BLaER1 treated with 17β-estradiol and CSF1 and Interleukin-3, amounts not matched to agents 10 nM and 100 nM (cell line): ENCODE data around the gene CORO1C.

ENCODE experiments used
- H3K27ac ChIP-seq, 11 experiments: shearing (Covaris generic); formaldehyde crosslinking; 2 replicates each; pipeline ENCODE4 v1.8.1; 2022
- H3K27me3 ChIP-seq, 11 experiments: shearing (Covaris generic); formaldehyde crosslinking; 2 replicates each; pipeline ENCODE4 v1.8.1; 2022
- H3K36me3 ChIP-seq, 11 experiments: shearing (Covaris generic); formaldehyde crosslinking; 2 replicates each; pipeline ENCODE4 v1.8.1; 2022
- H3K4me1 ChIP-seq, 10 experiments: shearing (Covaris generic); formaldehyde crosslinking; 2 replicates each; pipeline ENCODE4 v1.8.1; 2022
- H3K4me2 ChIP-seq, 11 experiments: shearing (Covaris generic); formaldehyde crosslinking; 2 replicates each; pipeline ENCODE4 v1.8.1; 2022
- H3K4me3 ChIP-seq, 10 experiments: shearing (Covaris generic); formaldehyde crosslinking; 2 replicates each; pipeline ENCODE4 v1.8.1; 2022
- H3K9ac ChIP-seq, 11 experiments: shearing (Covaris generic); formaldehyde crosslinking; 2 replicates each; pipeline ENCODE4 v1.8.1; 2022
- H3K9me3 ChIP-seq, 11 experiments: shearing (Covaris generic); formaldehyde crosslinking; replicated peaks in 1 of 11; 2 replicates each; pipeline ENCODE4 v1.8.1; 2022
- H4K20me1 ChIP-seq, 11 experiments: shearing (Covaris generic); formaldehyde crosslinking; 2 replicates each; pipeline ENCODE4 v1.8.1; 2022
- Cebpa-rat ChIP-seq, 11 experiments: shearing (Covaris generic); IDR thresholded peaks; 2 replicates each; pipeline ENCODE4 v1.8.1; 2022

CORO1C gene

GRCh38 chr12:108731105-108731865 lies at the start of gene CORO1C:
CORO1C (minus strand) TSS chr12:108731518; CDS start chr12:108701318, 30,200 bp downstream.
- H3K27me3 ChIP-seq: no peaks in the 10 kb centered on the region
- peaks cover 0 to 9% (median 0%) of the 10 kb centered on the region in 11 experiments; a peak in 5 of 22 replicates for H3K36me3 ChIP-seq
- no peaks in the 10 kb centered on the region for H3K9me3 ChIP-seq
- H3K27ac ChIP-seq: peak within 1 kb of the TSS; percentile 86 to 93 (median 87)
- peak within 1 kb of the TSS; percentile 66 to 96 (median 91) for H3K4me2 ChIP-seq
- peaks cover 41 to 74% (median 54%) of the 10 kb centered on the region in 10 experiments for H3K4me1 ChIP-seq
- no peak for TF ChIP-seq Cebpa-rat (IDR thresholded peaks at IDR 0.05)
- H4K20me1 ChIP-seq: peaks cover 0 to 40% (median 21%) of the 10 kb centered on the region in 11 experiments; a peak in 10 of 22 replicates
- H3K4me3 ChIP-seq: peak within 1 kb of the TSS; percentile 76 to 96 (median 82)
- peak within 1 kb of the TSS; percentile 87 to 96 (median 91) for H3K9ac ChIP-seq

- Histone ChIP-seq H3K27ac (no peak overlapping the region), H3K9ac (no peak overlapping the region)
These were observed 48.8 kb upstream of the CORO1C start for GRCh38 chr12:108779998-108780688.

GRCh38 chr12:108778053-108778452 lies 46.7 kb upstream of the CORO1C start:
- Histone ChIP-seq H3K9ac (no peak overlapping the region), H3K4me2 (no peak overlapping the region), H3K4me3 (no peak overlapping the region), H3K36me3 (peaks cover 0 to 4% (median 0%) of the 10 kb centered on the region in 11 experiments; a peak in 2 of 22 replicates), H3K4me1 (peaks cover 17 to 27% (median 20%) of the 10 kb centered on the region in 10 experiments), H4K20me1 (peaks cover 0 to 8% (median 3%) of the 10 kb centered on the region in 11 experiments; a peak in 9 of 22 replicates), H3K27ac (no peak overlapping the region), H3K9me3 (no peaks in the 10 kb centered on the region), H3K27me3 (no peaks in the 10 kb centered on the region)
- TF ChIP-seq Cebpa-rat (IDR thresholded peaks at IDR 0.05): no peak

More at GRCh38 chr12:108779998-108780688, 48.8 kb upstream of the CORO1C start:
- Histone ChIP-seq H3K36me3 (peaks cover 0 to 24% (median 4%) of the 10 kb centered on the region in 11 experiments; a peak in 13 of 22 replicates), H3K4me2 (no peak overlapping the region), H3K4me3 (no peak overlapping the region), H3K9me3 (no peaks in the 10 kb centered on the region), H3K27me3 (no peaks in the 10 kb centered on the region), H4K20me1 (peaks cover 0 to 29% (median 11%) of the 10 kb centered on the region in 11 experiments; a peak in 11 of 22 replicates), H3K4me1 (peaks cover 0 to 6% (median 0%) of the 10 kb centered on the region in 10 experiments; a peak in 4 of 20 replicates)
- no peak for TF ChIP-seq Cebpa-rat (IDR thresholded peaks at IDR 0.05)

GRCh38 chr12:108777156-108777555 lies 45.8 kb upstream of the CORO1C start:
- no peaks in the 10 kb centered on the region for H3K36me3 ChIP-seq
- H3K4me2 ChIP-seq: no peak overlapping the region
- H4K20me1 ChIP-seq: peaks cover 0 to 6% (median 0%) of the 10 kb centered on the region in 11 experiments; a peak in 1 of 22 replicates
- H3K9me3 ChIP-seq: no peaks in the 10 kb centered on the region
- H3K27ac ChIP-seq: no peak overlapping the region
- no peaks in the 10 kb centered on the region for H3K27me3 ChIP-seq
- TF ChIP-seq Cebpa-rat (IDR thresholded peaks at IDR 0.05): no peak
- no peak overlapping the region for H3K4me3 ChIP-seq
- H3K9ac ChIP-seq: no peak overlapping the region
- H3K4me1 ChIP-seq: peaks cover 26 to 36% (median 28%) of the 10 kb centered on the region in 10 experiments

- Histone ChIP-seq H4K20me1 (no peaks in the 10 kb centered on the region), H3K4me3 (no peak overlapping the region), H3K9me3 (no peaks in the 10 kb centered on the region), H3K27ac (peak overlapping the region in 10 of 11 experiments; percentile 8 to 82 (median 50); a peak in 16 of 22 replicates), H3K9ac (peak overlapping the region in 7 of 11 experiments; percentile 7 to 60 (median 35); a peak in 7 of 22 replicates), H3K27me3 (no peaks in the 10 kb centered on the region), H3K4me2 (peak overlapping the region; percentile 50 to 89 (median 81)), H3K36me3 (no peaks in the 10 kb centered on the region), H3K4me1 (peaks cover 37 to 63% (median 50%) of the 10 kb centered on the region in 10 experiments)
- no peak for TF ChIP-seq Cebpa-rat (IDR thresholded peaks at IDR 0.05)
These were observed 42.8 kb upstream of the CORO1C start for GRCh38 chr12:108773798-108774788.

GRCh38 chr12:108772891-108773797 lies 41.8 kb upstream of the CORO1C start:
- Histone ChIP-seq H4K20me1 (no peaks in the 10 kb centered on the region), H3K9me3 (no peaks in the 10 kb centered on the region), H3K9ac (peak overlapping the region in 2 of 11 experiments; percentile 29 to 72; a peak in 3 of 22 replicates), H3K4me1 (peaks cover 44 to 70% (median 58%) of the 10 kb centered on the region in 10 experiments), H3K4me3 (no peak overlapping the region), H3K4me2 (peak overlapping the region; percentile 50 to 89 (median 81)), H3K27ac (peak overlapping the region in 6 of 11 experiments; percentile 33 to 82 (median 61); a peak in 9 of 22 replicates), H3K27me3 (no peaks in the 10 kb centered on the region), H3K36me3 (no peaks in the 10 kb centered on the region)
- no peak for TF ChIP-seq Cebpa-rat (IDR thresholded peaks at IDR 0.05)

GRCh38 chr12:108772247-108772646 lies 40.9 kb upstream of the CORO1C start:
- peak overlapping the region; percentile 40 to 89 (median 78); a peak in 21 of 22 replicates for H3K4me2 ChIP-seq
- peak overlapping the region in 4 of 11 experiments; percentile 29 to 72 (median 42); a peak in 7 of 22 replicates for H3K9ac ChIP-seq
- peaks cover 44 to 70% (median 58%) of the 10 kb centered on the region in 10 experiments for H3K4me1 ChIP-seq

More at GRCh38 chr12:108772247-108772646, 40.9 kb upstream of the CORO1C start:
- Histone ChIP-seq H3K9me3 (no peaks in the 10 kb centered on the region), H3K4me3 (no peak overlapping the region), H4K20me1 (no peaks in the 10 kb centered on the region), H3K36me3 (no peaks in the 10 kb centered on the region), H3K27me3 (no peaks in the 10 kb centered on the region), H3K27ac (peak overlapping the region in 8 of 11 experiments; percentile 26 to 82 (median 57); a peak in 12 of 22 replicates)
- no peak for TF ChIP-seq Cebpa-rat (IDR thresholded peaks at IDR 0.05)
